ENCODE data around the gene HOXC10.

Gene HOXC10

GRCh38 chr12:53964315-53964713, 20.6 kb upstream of the HOXC10 start:
- Histone ChIP-seq H3K9me3 (ENCODE audit: insufficient read depth, low read depth, low read length) (peaks cover 6% of the 10 kb centered on the region), H3K9ac (ENCODE audit: low read length) (no peak overlapping the region), H3K4me2 (ENCODE audit: low read length) (no peak overlapping the region), H3K4ac (ENCODE audit: low read depth, low read length) (no peak overlapping the region), H2BK120ac (ENCODE audit: insufficient read depth, low read length, poor library complexity) (no peak overlapping the region), H3K27me3 (ENCODE audit: insufficient read depth, low read length) (peaks cover 87% of the 10 kb centered on the region), H2BK12ac (ENCODE audit: low read length) (no peak overlapping the region), H3K23ac (ENCODE audit: low read length) (no peak overlapping the region), H2BK5ac (ENCODE audit: low read depth, low read length, poor library complexity) (no peak overlapping the region), H3K4me1 (ENCODE audit: control insufficient read depth in 1 of 2, insufficient read depth in 2 of 2, low read length in 2 of 2) (peaks cover 2 to 13% of the 10 kb centered on the region in 2 experiments), H3K18ac (ENCODE audit: low read length) (no peak overlapping the region), H3K79me1 (ENCODE audit: low read length) (peaks cover 10% of the 10 kb centered on the region), H3K14ac (ENCODE audit: low read length) (no peak overlapping the region), H4K12ac (ENCODE audit: low read depth, low read length) (no peak overlapping the region), H4K91ac (ENCODE audit: low read depth, low read length) (no peak overlapping the region), H3K36me3 (ENCODE audit: control insufficient read depth in 1 of 2, insufficient read depth in 2 of 2, low read length in 2 of 2) (no peaks in the 10 kb centered on the region), H2AK5ac (ENCODE audit: low read length) (no peak overlapping the region), H3K4me3 (ENCODE audit: low read depth, low read length) (no peak overlapping the region), H3K79me2 (ENCODE audit: control insufficient read depth, insufficient read depth, low read length, poor library complexity) (no peaks in the 10 kb centered on the region), H2AFZ (ENCODE audit: insufficient read depth, low read length, poor library complexity) (no peak overlapping the region), H3K27ac (ENCODE audit: low read depth, low read length) (peak overlapping the region; percentile 50), H4K8ac (ENCODE audit: low read depth, low read length) (no peak overlapping the region)
- no CpG with 5 or more reads among the region's 2 CpGs for WGBS (ENCODE audit: extremely low coverage, insufficient coverage, insufficient read length)
- no peak for DNase-seq

GRCh38 chr12:53965281-53966084, 19.5 kb upstream of the HOXC10 start:
- Histone ChIP-seq H4K91ac (ENCODE audit: low read depth, low read length) (peak overlapping the region; percentile 49), H4K8ac (ENCODE audit: low read depth, low read length) (no peak overlapping the region), H3K27me3 (ENCODE audit: insufficient read depth, low read length) (peaks cover 86% of the 10 kb centered on the region), H3K9me3 (ENCODE audit: insufficient read depth, low read depth, low read length) (peaks cover 4% of the 10 kb centered on the region), H3K4me2 (ENCODE audit: low read length) (peak overlapping the region; percentile 38), H3K36me3 (ENCODE audit: control insufficient read depth in 1 of 2, insufficient read depth in 2 of 2, low read length in 2 of 2) (no peaks in the 10 kb centered on the region), H2BK12ac (ENCODE audit: low read length) (peak overlapping the region; percentile 51), H2AK5ac (ENCODE audit: low read length) (peak overlapping the region; percentile 35), H2BK120ac (ENCODE audit: insufficient read depth, low read length, poor library complexity) (peak overlapping the region; percentile 80), H2BK5ac (ENCODE audit: low read depth, low read length, poor library complexity) (no peak overlapping the region), H2AFZ (ENCODE audit: insufficient read depth, low read length, poor library complexity) (no peak overlapping the region), H3K27ac (ENCODE audit: low read depth, low read length) (no peak overlapping the region), H3K79me1 (ENCODE audit: low read length) (peaks cover 10% of the 10 kb centered on the region), H3K4ac (ENCODE audit: low read depth, low read length) (no peak overlapping the region), H3K14ac (ENCODE audit: low read length) (no peak overlapping the region), H3K4me3 (ENCODE audit: low read depth, low read length) (no peak overlapping the region), H3K79me2 (ENCODE audit: control insufficient read depth, insufficient read depth, low read length, poor library complexity) (no peaks in the 10 kb centered on the region), H3K23ac (ENCODE audit: low read length) (no peak overlapping the region), H3K4me1 (ENCODE audit: control insufficient read depth in 1 of 2, insufficient read depth in 2 of 2, low read length in 2 of 2) (peaks cover 2 to 13% of the 10 kb centered on the region in 2 experiments), H3K18ac (ENCODE audit: low read length) (no peak overlapping the region), H4K12ac (ENCODE audit: low read depth, low read length) (no peak overlapping the region), H3K9ac (ENCODE audit: low read length) (no peak overlapping the region)
- no CpG with 5 or more reads among the region's 18 CpGs for WGBS (ENCODE audit: extremely low coverage, insufficient coverage, insufficient read length)
- no peak for DNase-seq

GRCh38 chr12:53966085-53966384, 18.9 kb upstream of the HOXC10 start:
- no peak overlapping the region for H3K14ac ChIP-seq (ENCODE audit: low read length)
- no peak overlapping the region for H3K9ac ChIP-seq (ENCODE audit: low read length)
- peak overlapping the region; percentile 19 for H3K4me2 ChIP-seq (ENCODE audit: low read length)
- WGBS (ENCODE audit: extremely low coverage, insufficient coverage, insufficient read length), result no CpG with 5 or more reads among the region's 15 CpGs
- DNase-seq, result no peak
- H4K91ac ChIP-seq (ENCODE audit: low read depth, low read length), result no peak overlapping the region
- no peaks in the 10 kb centered on the region for H3K79me2 ChIP-seq (ENCODE audit: control insufficient read depth, insufficient read depth, low read length, poor library complexity)
- peaks cover 85% of the 10 kb centered on the region for H3K27me3 ChIP-seq (ENCODE audit: insufficient read depth, low read length)
- H4K12ac ChIP-seq (ENCODE audit: low read depth, low read length), result no peak overlapping the region
- no peak overlapping the region for H2BK12ac ChIP-seq (ENCODE audit: low read length)
- H3K36me3 ChIP-seq (ENCODE audit: control insufficient read depth in 1 of 2, insufficient read depth in 2 of 2, low read length in 2 of 2), result no peaks in the 10 kb centered on the region
- H3K79me1 ChIP-seq (ENCODE audit: low read length), result peaks cover 10% of the 10 kb centered on the region
- no peak overlapping the region for H2AK5ac ChIP-seq (ENCODE audit: low read length)
- peaks cover 2 to 11% of the 10 kb centered on the region in 2 experiments for H3K4me1 ChIP-seq (ENCODE audit: control insufficient read depth in 1 of 2, insufficient read depth in 2 of 2, low read length in 2 of 2)
- peak overlapping the region; percentile 57 for H3K4me3 ChIP-seq (ENCODE audit: low read depth, low read length)
- H3K9me3 ChIP-seq (ENCODE audit: insufficient read depth, low read depth, low read length), result peaks cover 4% of the 10 kb centered on the region
- H3K4ac ChIP-seq (ENCODE audit: low read depth, low read length), result no peak overlapping the region
- H2BK5ac ChIP-seq (ENCODE audit: low read depth, low read length, poor library complexity), result no peak overlapping the region
- no peak overlapping the region for H2AFZ ChIP-seq (ENCODE audit: insufficient read depth, low read length, poor library complexity)
- H3K27ac ChIP-seq (ENCODE audit: low read depth, low read length), result no peak overlapping the region
- no peak overlapping the region for H3K18ac ChIP-seq (ENCODE audit: low read length)
- H2BK120ac ChIP-seq (ENCODE audit: insufficient read depth, low read length, poor library complexity), result no peak overlapping the region
- H4K8ac ChIP-seq (ENCODE audit: low read depth, low read length), result no peak overlapping the region
- H3K23ac ChIP-seq (ENCODE audit: low read length), result no peak overlapping the region

- Histone ChIP-seq H2AK5ac (ENCODE audit: low read length) (no peak overlapping the region), H3K23ac (ENCODE audit: low read length) (no peak overlapping the region), H3K4me3 (ENCODE audit: low read depth, low read length) (peak overlapping the region; percentile 57), H3K18ac (ENCODE audit: low read length) (peak overlapping the region; percentile 12), H3K9ac (ENCODE audit: low read length) (peak overlapping the region; percentile 10), H3K27ac (ENCODE audit: low read depth, low read length) (no peak overlapping the region), H2BK12ac (ENCODE audit: low read length) (no peak overlapping the region), H3K4me2 (ENCODE audit: low read length) (peak overlapping the region; percentile 19), H3K27me3 (ENCODE audit: insufficient read depth, low read length) (peaks cover 84% of the 10 kb centered on the region), H3K4ac (ENCODE audit: low read depth, low read length) (peak overlapping the region; percentile 27), H3K79me2 (ENCODE audit: control insufficient read depth, insufficient read depth, low read length, poor library complexity) (no peaks in the 10 kb centered on the region), H4K91ac (ENCODE audit: low read depth, low read length) (peak overlapping the region; percentile 42), H4K12ac (ENCODE audit: low read depth, low read length) (no peak overlapping the region), H3K9me3 (ENCODE audit: insufficient read depth, low read depth, low read length) (peaks cover 4% of the 10 kb centered on the region), H3K36me3 (ENCODE audit: control insufficient read depth in 1 of 2, insufficient read depth in 2 of 2, low read length in 2 of 2) (no peaks in the 10 kb centered on the region), H2BK5ac (ENCODE audit: low read depth, low read length, poor library complexity) (no peak overlapping the region), H3K79me1 (ENCODE audit: low read length) (peaks cover 10% of the 10 kb centered on the region), H3K4me1 (ENCODE audit: control insufficient read depth in 1 of 2, insufficient read depth in 2 of 2, low read length in 2 of 2) (peaks cover 2 to 8% of the 10 kb centered on the region in 2 experiments), H4K8ac (ENCODE audit: low read depth, low read length) (no peak overlapping the region), H3K14ac (ENCODE audit: low read length) (no peak overlapping the region), H2BK120ac (ENCODE audit: insufficient read depth, low read length, poor library complexity) (peak overlapping the region; percentile 37), H2AFZ (ENCODE audit: insufficient read depth, low read length, poor library complexity) (no peak overlapping the region)
- WGBS (ENCODE audit: extremely low coverage, insufficient coverage, insufficient read length), result no CpG with 5 or more reads among the region's 36 CpGs
- DNase-seq, result no peak
Observed at GRCh38 chr12:53966385-53967133, 18.4 kb upstream of the HOXC10 start.

Measured in trophoblast cell (in vitro differentiated cells and primary cell).